Measurements from ENCODE around the gene SIDT1.

The SIDT1 gene

GRCh38 chr3:113548501-113548900 is 16.1 kb downstream of the SIDT1 start:
- no peak for DNase-seq

GRCh38 chr3:113551820-113552219 is 19.5 kb downstream of the SIDT1 start:
- DNase-seq = no peak

GRCh38 chr3:113552851-113553250 is 20.5 kb downstream of the SIDT1 start:
- no peak for DNase-seq

DNA sequence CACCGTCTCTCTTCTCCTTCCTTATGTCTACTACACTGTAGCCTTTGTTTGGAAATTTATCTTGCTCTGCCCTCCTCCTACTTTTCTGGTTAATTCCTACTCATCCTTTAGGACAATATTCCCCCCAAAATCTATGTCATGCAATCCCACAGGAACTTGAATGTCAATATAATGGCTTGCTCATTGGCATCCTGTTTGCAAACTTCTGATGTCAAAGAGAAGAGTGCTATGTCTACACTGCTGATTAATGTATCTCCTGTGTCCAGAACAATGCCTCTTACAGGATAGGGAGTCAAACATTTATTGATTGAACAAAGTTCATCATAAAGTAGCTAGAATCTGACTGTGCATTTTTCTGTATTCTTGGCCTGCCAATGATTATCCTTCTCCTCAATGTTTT is 22.8 kb downstream of the SIDT1 start:
- no peak for DNase-seq

DNA sequence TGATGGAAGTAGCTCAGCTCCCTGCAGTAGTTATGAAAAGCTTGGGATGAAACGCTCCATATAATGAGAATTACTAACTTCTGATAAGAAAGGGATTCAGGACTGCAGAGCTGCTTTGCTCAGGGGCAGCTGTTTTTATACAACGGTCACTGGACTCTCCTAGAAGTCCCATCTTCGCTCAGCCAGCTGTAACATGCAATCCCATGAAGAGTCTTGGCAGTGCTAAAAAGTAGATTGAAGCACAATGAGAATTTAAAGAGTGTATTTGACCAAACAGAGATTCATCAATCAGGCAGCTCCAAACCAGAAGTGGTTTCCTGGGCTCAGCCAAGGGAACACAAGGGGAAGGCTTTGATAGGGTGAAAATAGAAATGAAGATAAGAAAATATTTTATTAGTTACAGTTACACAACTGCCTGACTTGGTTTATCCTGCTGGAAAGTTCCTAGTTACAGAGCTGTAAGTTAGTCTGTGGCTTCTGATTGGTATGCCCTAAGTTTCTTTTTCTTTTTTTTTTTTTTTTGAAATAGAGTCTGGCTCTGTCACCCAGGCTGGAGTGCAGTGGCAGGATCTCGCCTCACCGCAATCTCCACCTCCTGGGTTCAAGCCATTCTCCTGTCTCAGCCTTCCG is 24.1 kb downstream of the SIDT1 start:
- no peak for DNase-seq

GRCh38 chr3:113556946-113557335 is 24.6 kb downstream of the SIDT1 start:
- no peak for DNase-seq

- DNase-seq = no peak
Measured at GRCh38 chr3:113557374-113557773, 25.0 kb downstream of the SIDT1 start.

DNA sequence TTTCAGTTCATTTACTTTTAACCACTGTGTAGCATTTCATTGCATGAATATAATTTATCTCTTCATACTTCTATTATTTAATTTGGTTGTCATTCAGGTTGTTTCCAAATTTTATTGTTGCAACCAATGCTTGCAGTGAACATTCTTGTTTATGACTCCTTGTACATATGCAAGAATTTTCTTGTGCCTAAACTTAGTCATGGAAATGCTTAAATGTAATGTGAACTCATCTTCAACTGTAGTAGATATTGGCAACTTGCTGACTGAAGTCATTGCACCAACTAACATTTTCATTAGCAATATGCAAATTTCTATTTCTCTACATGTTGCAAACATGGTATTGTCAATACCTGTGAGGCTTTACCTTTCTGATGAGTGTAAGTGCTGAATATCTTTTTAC is 26.7 kb downstream of the SIDT1 start:
- DNase-seq = no peak

DNA sequence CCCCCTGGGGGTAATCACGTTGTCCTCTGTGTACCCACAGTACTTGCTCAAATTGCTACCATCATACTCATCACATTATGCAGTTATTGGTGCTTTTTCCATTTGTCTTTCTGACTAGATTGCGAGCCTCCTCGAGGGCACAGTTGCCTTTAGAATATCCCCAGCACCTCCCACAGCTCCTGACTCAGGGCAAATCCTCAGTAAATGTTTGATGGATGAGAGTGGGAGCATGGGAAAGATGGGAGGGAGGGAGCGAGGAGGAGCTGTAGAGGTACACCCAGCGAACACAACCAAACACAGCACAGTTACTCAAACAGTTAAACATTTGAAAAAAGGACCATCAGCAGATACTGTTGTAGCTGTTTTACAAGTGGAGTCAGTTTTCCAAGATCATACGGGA is 27.9 kb downstream of the SIDT1 start:
- no peak for DNase-seq

DNA sequence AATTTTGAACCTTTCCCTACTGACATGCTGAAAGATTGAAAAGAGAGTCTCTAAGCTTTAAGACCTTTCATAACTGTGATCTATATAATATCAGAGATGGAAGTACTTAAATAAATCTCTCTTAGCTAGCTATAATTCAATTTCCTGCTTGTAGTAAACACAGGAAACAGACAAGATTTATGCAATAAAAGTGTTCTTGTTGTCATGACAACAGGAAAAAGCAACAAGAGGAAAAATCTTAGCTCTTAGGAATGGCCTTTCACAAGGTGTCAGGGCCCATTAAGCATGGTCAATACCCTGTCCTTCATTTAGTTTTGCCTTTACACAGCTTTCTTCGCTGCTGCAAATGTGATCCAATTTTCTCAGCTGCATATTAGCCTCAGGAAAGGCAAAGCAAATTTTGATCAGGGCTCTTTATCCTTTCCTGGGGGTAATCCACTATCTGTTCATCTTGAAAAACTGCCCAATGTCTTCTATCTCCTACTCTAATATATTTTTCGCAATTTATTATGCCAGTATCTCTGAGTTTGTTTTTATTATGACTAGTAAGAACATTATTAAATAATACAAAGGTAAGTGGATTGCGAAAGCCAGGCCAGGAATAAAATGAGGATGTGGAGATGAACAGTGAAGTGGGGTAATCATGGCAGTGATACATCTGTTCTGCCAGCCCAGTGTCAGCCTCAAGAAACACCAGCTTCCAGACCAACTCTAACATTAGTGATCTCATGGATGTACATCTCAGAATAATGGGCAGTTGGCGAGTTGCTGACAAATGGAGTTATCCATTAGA is 28.7 kb downstream of the SIDT1 start:
- DNase-seq = no peak

DNA sequence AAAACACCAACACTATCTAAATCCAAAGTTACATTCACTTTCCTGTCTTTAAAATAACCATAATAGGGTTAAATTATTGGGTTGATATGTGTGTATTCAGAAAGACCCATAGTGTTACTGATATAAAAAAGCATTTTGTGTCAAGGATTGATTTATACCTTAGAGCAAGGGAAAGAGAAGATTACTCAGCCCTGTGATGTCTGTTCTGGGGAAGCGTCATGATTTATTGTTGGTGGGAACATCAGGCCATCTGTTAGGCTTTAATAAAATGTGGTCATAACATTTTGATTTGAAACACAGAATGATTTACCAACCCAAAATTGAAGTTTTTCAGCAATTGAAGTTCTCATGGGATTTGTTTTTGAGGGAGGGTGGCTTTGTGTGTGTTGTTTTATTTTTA is 33.2 kb downstream of the SIDT1 start:
- no peak for DNase-seq

DNA sequence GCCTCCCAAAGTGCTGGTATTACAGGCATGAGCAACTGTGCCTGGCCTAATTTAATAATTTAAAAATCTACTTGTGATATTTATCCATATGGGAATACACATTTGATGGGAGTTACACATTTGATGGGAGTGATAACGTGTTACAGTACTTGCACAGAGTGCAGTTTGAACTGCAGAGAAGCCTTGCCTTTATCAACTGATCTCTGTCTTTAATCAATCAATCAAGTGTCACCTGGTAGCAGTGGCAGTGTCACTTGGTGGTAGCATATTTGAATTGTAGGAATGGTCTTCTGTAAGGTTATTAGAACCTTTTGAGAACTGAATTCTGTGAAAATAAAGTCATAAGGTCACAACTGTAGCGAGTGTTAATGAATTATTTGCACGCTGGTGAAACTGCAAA is 37.8 kb downstream of the SIDT1 start:
- DNase-seq = no peak

- DNase-seq = no peak
Measured at GRCh38 chr3:113571360-113571759, 39.0 kb downstream of the SIDT1 start.

DNA sequence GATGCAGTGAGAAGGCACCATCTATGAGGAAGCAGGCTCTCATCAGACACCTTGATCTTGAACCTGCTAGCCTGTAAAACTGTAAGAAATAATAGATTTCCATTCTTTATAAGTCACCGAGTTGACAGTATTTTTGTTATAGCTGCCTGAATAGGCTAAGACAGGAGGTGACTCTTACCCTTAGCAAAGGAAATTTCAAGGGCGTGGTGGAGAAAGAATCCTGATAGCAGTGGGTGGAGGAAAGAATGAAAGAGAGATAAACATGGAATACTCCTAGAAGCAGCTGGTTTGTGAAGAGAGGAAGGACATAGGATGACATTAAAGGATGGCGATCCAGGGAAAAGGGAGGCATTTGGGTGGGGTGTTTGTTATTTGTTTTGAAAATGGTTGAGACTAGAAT is 41.4 kb downstream of the SIDT1 start:
- no peak for DNase-seq

GRCh38 chr3:113574213-113574612 is 41.9 kb downstream of the SIDT1 start:
- no peak for DNase-seq

GRCh38 chr3:113575206-113575605 is 42.9 kb downstream of the SIDT1 start:
- no peak for DNase-seq

- DNase-seq = no peak
Measured at GRCh38 chr3:113585228-113585627, 52.9 kb downstream of the SIDT1 start.

- DNase-seq = no peak
Measured at GRCh38 chr3:113585720-113586119, 53.4 kb downstream of the SIDT1 start.

DNA sequence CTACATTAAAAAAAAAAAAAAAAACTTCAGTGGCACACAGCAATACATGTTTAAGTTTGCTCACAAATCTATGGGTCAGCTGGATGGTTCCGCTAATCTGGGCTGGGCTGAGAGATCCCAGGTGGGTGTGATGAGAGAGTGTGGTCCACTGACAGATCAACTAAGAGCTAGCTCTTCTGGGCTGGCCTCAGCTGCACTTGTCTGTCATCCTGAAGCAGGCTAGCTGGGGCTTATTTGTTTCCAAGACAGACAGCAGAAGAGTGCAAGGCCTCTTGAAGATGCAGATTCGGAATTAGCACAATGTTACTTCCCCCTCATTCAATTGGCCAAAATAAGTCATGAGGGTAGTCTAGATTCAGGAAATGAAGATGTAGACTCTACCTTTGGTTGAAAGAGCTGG is 56.5 kb downstream of the SIDT1 start:
- DNase-seq = no peak

- DNase-seq = no peak
Measured at GRCh38 chr3:113589971-113590370, 57.6 kb downstream of the SIDT1 start.

DNA sequence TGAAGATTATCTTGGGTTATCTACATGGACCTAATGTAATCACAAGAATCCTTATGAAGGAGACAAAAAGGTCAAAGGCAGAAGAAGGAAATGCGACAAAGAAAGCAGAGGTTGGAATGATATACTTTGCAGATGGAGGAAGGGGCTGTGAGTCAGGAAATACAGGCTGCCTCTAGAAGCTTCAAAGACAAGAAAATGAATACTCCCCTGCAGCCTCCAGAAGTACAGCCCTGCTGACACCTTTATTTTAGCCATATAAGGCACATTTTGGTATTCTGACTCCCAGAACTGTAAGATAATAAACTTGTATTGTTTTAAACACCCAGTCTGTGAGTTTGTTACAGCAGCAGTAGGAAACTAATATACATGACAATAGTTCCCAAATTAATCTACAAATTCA is 58.6 kb downstream of the SIDT1 start:
- DNase-seq = no peak

- no peak for DNase-seq
Measured at GRCh38 chr3:113594066-113594465, 61.7 kb downstream of the SIDT1 start.

DNA sequence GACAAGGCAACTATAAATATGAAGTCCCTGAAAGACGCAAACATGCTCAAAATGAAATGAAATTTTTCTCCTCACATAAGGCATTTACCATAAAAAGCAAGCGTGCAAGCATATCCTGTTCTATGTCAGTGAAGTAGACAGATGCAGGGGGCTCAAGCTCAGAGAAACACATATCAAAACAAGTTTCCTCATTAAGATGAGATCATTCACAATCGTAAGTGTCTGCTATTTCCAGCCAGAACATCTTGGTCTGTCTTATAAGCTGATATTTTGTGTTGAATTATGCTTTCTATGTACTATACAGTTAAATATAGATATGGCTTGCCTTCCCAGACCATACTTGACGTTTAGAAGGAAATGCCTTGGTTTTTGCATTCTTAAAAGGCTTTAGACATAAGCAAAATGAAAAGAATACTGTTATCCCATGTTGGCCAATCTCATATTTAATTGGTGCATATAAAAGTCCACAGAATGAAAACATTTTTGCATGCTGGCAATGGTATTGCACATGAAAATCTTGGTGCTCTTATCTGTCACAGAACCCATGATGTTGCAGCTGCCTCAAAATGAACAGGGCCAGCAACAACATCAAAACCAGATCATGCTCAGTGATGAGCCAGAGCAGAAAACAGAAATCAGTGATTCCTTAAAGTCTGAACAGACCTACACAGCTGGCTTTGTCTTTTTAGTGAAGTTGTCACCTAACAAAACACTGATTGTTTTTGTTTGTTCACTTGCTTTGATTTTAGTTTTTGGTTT is 65.4 kb downstream of the SIDT1 start:
- no peak for DNase-seq
